GM21576 (cell line): Measurements from ENCODE around the gene EML5.
"Not testable (repeated sequence)": the region's sequence is repeated elsewhere in the genome, so short reads cannot be mapped to it uniquely, and the experiment has no call there.

ENCODE experiments used
- ATAC-seq: cut with Tn5 transposase; IDR thresholded peaks from one replicate; pipeline ENCODE4 v1.9.1; 2021; ENCODE audit warnings: mild to moderate bottlenecking, moderate library complexity; ENCODE audit not compliant: unreplicated experiment

Gene EML5

DNA sequence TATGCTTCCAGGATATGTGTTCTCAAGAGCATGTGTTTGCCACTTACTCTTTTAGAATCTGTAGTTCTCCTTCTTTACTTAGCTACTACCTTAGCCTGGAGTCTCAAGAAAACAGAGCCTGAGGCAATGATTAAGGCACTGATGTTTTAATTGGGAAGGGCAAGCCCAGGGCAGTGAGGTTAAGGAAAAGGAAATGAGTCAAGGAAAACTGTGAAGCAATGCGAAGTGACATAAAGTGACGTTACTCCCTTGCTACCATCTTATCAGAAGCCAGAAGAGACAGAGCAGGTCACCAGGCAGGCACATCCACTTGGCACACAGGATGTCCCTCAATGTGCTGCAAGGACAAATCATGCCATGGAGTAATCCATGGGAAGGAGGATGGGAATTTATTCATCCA lies 11.3 kb upstream of the EML5 start:
- no peak for ATAC-seq

GRCh38 chr14:88802596-88802995 lies 9.8 kb upstream of the EML5 start:
- ATAC-seq = no peak

- no peak for ATAC-seq
Measured at GRCh38 chr14:88799522-88799921, 6.8 kb upstream of the EML5 start.

DNA sequence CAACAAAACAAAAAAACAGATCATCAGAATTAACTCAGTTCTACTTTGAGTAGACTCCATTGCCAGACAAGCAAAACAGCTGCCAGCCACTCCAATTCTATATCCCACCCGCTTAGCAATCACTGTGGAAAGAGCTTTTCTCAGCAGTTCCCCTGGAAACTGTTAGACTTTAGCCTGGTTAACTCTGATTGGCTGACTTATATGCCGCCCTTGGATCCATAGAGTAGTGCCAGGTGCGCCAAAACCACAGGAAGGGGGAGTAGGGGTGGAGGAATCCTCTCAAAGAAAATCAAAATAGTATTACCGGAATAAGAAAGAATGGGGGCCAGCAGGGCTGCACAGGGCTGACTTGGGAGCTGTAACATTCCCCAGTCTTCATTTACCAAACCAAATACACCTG lies 5.4 kb upstream of the EML5 start:
- no peak for ATAC-seq

DNA sequence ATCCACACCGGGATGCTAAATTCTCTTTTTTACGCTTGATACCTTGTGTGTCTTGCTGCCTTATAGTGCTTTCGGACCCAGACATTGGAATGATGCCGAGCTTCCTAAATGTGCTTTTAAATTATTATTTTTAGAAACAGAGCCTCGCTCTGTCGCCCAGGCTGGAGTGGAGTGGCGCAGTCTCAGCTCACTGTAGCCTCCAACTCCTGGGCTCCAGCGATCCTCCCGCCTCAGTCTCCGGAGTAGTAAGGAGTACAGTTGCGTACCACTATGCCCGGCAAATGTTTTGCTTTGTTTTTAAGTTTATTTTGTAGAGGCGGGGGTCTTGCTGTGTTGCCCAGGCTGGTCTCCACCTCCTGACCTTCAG lies 489 bp upstream of the EML5 start:
- no peak for ATAC-seq

- ATAC-seq = no peak
Measured at GRCh38 chr14:88791629-88792472, 902 bp downstream of the EML5 start.

- no peak for ATAC-seq
Measured at GRCh38 chr14:88791252-88791621, 1.5 kb downstream of the EML5 start.

DNA sequence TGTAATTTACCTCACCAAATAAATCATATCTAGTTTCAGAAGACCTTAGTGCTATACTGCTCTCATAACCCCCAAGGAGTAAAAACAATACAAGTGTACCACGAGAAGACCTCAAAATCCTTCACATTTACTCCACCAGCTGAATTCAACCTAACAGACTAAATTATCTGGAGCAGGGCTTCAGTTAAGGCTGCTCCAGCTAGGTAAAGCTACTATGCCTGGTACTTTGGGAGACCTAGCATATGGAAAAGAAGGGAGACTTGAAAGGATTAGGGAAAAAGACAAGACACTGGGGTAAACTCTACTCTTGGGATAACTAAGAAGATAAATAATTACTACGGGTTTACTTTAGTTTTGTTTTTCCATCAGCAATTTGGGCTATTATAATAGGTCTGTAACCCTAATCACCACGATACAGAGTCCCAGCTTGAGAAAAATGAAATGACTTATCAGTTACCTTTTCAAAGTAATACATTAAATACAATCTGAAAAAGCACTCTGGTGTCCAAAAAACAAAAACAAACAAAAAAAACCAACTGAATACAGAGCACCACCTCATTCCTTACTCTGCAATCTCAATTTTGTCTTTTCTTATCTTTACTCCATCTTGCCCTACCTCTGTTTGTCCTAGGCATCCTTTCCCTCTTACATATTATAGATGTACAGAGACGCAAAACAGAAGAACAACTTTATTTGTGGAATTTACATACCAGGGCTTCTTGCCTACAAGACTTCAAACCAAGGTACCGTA lies 2.1 kb downstream of the EML5 start:
- ATAC-seq = no peak

GRCh38 chr14:88789573-88789972 lies 3.2 kb downstream of the EML5 start:
- ATAC-seq = not testable (repeated sequence)

GRCh38 chr14:88786715-88787114 lies 6.0 kb downstream of the EML5 start:
- no peak for ATAC-seq

- ATAC-seq = no peak
Measured at GRCh38 chr14:88785911-88786310, 6.8 kb downstream of the EML5 start.

DNA sequence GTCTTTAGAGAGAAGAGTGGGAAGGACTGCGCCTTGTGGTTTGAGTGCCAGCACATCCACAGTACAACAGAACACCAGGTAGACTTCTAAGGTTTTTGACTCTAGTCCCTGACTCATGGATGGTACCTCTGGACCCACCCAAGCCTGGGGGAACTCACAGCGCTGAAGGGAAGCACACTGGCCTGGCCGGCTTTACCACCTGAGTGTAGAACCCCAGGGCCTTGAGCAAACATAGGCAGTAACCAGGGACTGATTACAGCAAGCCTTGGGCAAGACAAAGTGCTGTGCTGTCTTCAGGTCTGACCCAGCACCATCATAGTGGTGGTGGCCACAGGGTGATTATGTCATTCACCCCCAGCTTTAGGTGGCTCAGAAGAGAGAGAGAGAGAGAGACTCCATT lies 17.2 kb downstream of the EML5 start:
- ATAC-seq = no peak

DNA sequence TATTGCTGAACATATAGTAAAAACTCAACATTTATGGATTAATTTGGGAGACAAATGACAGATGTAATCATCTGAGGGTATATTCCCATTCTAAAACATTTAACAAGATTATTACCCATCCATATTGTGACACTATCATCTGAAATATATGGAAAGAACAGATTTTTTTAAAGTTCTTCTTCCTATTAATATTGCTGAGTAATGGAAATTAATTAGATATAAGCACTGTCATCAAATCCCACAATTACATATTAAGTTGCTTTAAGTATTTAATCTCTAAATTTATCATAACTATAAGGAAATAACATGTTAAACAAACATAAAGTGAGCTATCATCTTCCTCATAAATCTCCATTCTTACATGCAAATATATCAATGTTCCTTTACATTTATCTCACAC lies 22.0 kb downstream of the EML5 start:
- no peak for ATAC-seq

GRCh38 chr14:88765130-88765529 lies 27.6 kb downstream of the EML5 start:
- ATAC-seq = no peak

DNA sequence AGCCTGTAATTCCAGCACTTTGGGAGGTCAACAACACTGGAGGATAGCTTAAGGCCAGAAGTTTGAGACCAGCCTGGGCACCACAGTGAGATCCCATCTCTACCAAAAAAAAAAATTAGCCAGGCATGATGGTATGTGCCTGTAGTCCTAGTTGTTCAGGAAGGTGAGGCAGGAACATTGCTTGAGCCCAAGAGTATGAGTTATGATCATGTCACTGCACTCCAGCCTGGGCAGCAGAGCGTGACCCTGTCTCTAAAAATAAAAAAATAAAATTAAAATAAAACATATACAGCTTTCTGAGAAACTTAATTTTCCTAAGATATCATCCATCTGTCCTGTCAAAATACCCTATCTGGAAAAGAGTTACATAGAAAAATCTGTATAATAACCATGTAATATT lies 38.9 kb downstream of the EML5 start:
- ATAC-seq = no peak

GRCh38 chr14:88750945-88751344 lies 41.8 kb downstream of the EML5 start:
- no peak for ATAC-seq

DNA sequence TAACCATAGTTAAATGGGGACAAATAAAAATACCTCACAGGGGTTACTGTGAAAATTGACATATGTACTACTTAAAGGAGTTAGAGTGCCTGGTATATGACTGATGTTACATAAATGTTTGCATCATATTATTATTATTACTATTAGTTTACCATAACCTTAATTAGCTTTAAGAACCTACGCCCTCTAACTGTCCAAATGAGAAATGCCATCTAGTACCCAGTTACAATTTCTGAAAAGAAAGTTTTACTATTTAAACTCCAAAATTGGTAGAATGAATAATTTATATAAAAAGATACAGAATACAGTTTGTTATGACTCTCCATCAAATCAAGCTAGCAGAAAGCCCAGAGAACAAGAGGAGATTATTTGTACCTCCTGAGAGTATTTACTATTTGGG lies 42.3 kb downstream of the EML5 start:
- ATAC-seq = no peak

- ATAC-seq = no peak
Measured at GRCh38 chr14:88749139-88749538, 43.6 kb downstream of the EML5 start.

GRCh38 chr14:88748288-88748687 lies 44.5 kb downstream of the EML5 start:
- no peak for ATAC-seq

- ATAC-seq = no peak
Measured at GRCh38 chr14:88746052-88746451, 46.7 kb downstream of the EML5 start.

- ATAC-seq = no peak
Measured at GRCh38 chr14:88737245-88737644, 55.5 kb downstream of the EML5 start.

- no peak for ATAC-seq
Measured at GRCh38 chr14:88733121-88733520, 59.6 kb downstream of the EML5 start.
